ENCODE data around the gene SLC37A4. TPM values are rescaled to one million over a fixed set of nuclear protein-coding genes. Genes with fewer than 3 reads are reported as not detected.

SLC37A4 gene
- total RNA-seq (2022; extraction: Qiagen RNA extraction; ENCODE audit: low read depth): 10.0 to 12.1 TPM (median 10.8 TPM) in 5 replicates

GRCh38 chr11:119030329-119031047 is at the start of gene SLC37A4:
Gene SLC37A4, minus strand, starts transcription at chr11:119030877.

GRCh38 chr11:119067371-119068222 is 36.9 kb upstream of the SLC37A4 start, which contains the start of gene VPS11:
Gene VPS11, plus strand, starts transcription at chr11:119067818. Its CDS starts 6 bp downstream, at chr11:119067824.

GRCh38 chr11:119057000-119057769 is 26.5 kb upstream of the SLC37A4 start, which contains the start of gene HYOU1:
Gene HYOU1, minus strand, starts transcription at chr11:119057205. Its CDS starts 1,045 bp downstream, at chr11:119056160.

GRCh38 chr11:119018074-119018938 is 12.4 kb downstream of the SLC37A4 start, which contains the start of the genes RPS25 and TRAPPC4:
Gene RPS25, minus strand, starts transcription at chr11:119018343. Its CDS starts 59 bp downstream, at chr11:119018284.
Gene TRAPPC4, plus strand, starts transcription at chr11:119018766. Its CDS starts 30 bp downstream, at chr11:119018796.

GRCh38 chr11:118997627-118998387 is 32.9 kb downstream of the SLC37A4 start, which contains the start of gene CENATAC:
Gene CENATAC, plus strand, starts transcription at chr11:118998138. Its CDS starts 60 bp downstream, at chr11:118998198.

Other genes starting within 250 kb of the SLC37A4 start
- 15.3 to 33.5 TPM (median 23.4 TPM) in 5 replicates for gene DDX6, start 239.7 kb downstream of the SLC37A4 start, total RNA-seq (2022; extraction: Qiagen RNA extraction; ENCODE audit: low read depth)
- gene CXCR5, start 147.0 kb downstream of the SLC37A4 start, total RNA-seq (2022; extraction: Qiagen RNA extraction; ENCODE audit: low read depth): 0.03 to 0.08 TPM (median 0.07 TPM) in 5 replicates
- 79.4 to 170 TPM (median 137 TPM) in 5 replicates for gene BCL9L, start 105.0 kb downstream of the SLC37A4 start, total RNA-seq (2022; extraction: Qiagen RNA extraction; ENCODE audit: low read depth)
- 0.33 to 0.97 TPM (median 0.69 TPM) in 5 replicates for gene UPK2, start 74.6 kb downstream of the SLC37A4 start, total RNA-seq (2022; extraction: Qiagen RNA extraction; ENCODE audit: low read depth)
- not detected in 5 replicates for gene FOXR1, start 59.1 kb downstream of the SLC37A4 start, total RNA-seq (2022; extraction: Qiagen RNA extraction; ENCODE audit: low read depth)
- gene CENATAC, start 32.7 kb downstream of the SLC37A4 start, total RNA-seq (2022; extraction: Qiagen RNA extraction; ENCODE audit: low read depth): 11.1 to 17.5 TPM (median 11.5 TPM) in 5 replicates
- 803 to 1,150 TPM (median 842 TPM) in 5 replicates for gene RPS25, start 12.5 kb downstream of the SLC37A4 start, total RNA-seq (2022; extraction: Qiagen RNA extraction; ENCODE audit: low read depth)
- 57.4 to 67.3 TPM (median 60.5 TPM) in 5 replicates for gene TRAPPC4, start 12.1 kb downstream of the SLC37A4 start, total RNA-seq (2022; extraction: Qiagen RNA extraction; ENCODE audit: low read depth)
- 39.6 to 50.0 TPM (median 47.3 TPM) in 5 replicates for gene HYOU1, start 26.3 kb upstream of the SLC37A4 start, total RNA-seq (2022; extraction: Qiagen RNA extraction; ENCODE audit: low read depth)
- gene VPS11, start 36.9 kb upstream of the SLC37A4 start, total RNA-seq (2022; extraction: Qiagen RNA extraction; ENCODE audit: low read depth): 7.9 to 17.2 TPM (median 11.4 TPM) in 5 replicates
- gene HMBS, start 54.0 kb upstream of the SLC37A4 start, total RNA-seq (2022; extraction: Qiagen RNA extraction; ENCODE audit: low read depth): 45.4 to 52.9 TPM (median 51.2 TPM) in 5 replicates
- 33.0 to 40.4 TPM (median 38.6 TPM) in 5 replicates for gene DPAGT1, start 71.0 kb upstream of the SLC37A4 start, total RNA-seq (2022; extraction: Qiagen RNA extraction; ENCODE audit: low read depth)
- 4.9 to 7.1 TPM (median 6.0 TPM) in 5 replicates for gene C2CD2L, start 76.5 kb upstream of the SLC37A4 start, total RNA-seq (2022; extraction: Qiagen RNA extraction; ENCODE audit: low read depth)
- 9.7 to 11.5 TPM (median 11.0 TPM) in 5 replicates for gene HINFP, start 90.7 kb upstream of the SLC37A4 start, total RNA-seq (2022; extraction: Qiagen RNA extraction; ENCODE audit: low read depth)
- 0.18 to 0.37 TPM (median 0.21 TPM) in 5 replicates for gene ABCG4, start 118.2 kb upstream of the SLC37A4 start, total RNA-seq (2022; extraction: Qiagen RNA extraction; ENCODE audit: low read depth)
- gene NLRX1, start 137.8 kb upstream of the SLC37A4 start, total RNA-seq (2022; extraction: Qiagen RNA extraction; ENCODE audit: low read depth): 7.5 to 12.3 TPM (median 10.4 TPM) in 5 replicates
- 0.13 to 0.47 TPM (median 0.21 TPM) in 3 of 5 replicates, not detected in the others for gene NHERF4, start 154.6 kb upstream of the SLC37A4 start, total RNA-seq (2022; extraction: Qiagen RNA extraction; ENCODE audit: low read depth)
- gene CBL, start 175.5 kb upstream of the SLC37A4 start, total RNA-seq (2022; extraction: Qiagen RNA extraction; ENCODE audit: low read depth): 5.5 to 9.3 TPM (median 9.0 TPM) in 5 replicates

All from A549 treated with RU486 at 1 μM for 4 hours (cell line).